HG03520 (cell line): Measurements from ENCODE around the gene RHOT1.
"Not testable (repeated sequence)": the region's sequence is repeated elsewhere in the genome, so short reads cannot be mapped to it uniquely, and the experiment has no call there.

Source experiments
- ATAC-seq: cut with Tn5 transposase; IDR thresholded peaks from one replicate; pipeline ENCODE4 v1.9.1; 2021; ENCODE audit warnings: mild to moderate bottlenecking, moderate library complexity; ENCODE audit not compliant: unreplicated experiment

The RHOT1 gene

GRCh38 chr17:32142038-32142856 is at the start of gene RHOT1:
RHOT1 (plus strand) TSS chr17:32142502; CDS start chr17:32142693, 191 bp downstream.
- peak; percentile 81 for ATAC-seq

DNA sequence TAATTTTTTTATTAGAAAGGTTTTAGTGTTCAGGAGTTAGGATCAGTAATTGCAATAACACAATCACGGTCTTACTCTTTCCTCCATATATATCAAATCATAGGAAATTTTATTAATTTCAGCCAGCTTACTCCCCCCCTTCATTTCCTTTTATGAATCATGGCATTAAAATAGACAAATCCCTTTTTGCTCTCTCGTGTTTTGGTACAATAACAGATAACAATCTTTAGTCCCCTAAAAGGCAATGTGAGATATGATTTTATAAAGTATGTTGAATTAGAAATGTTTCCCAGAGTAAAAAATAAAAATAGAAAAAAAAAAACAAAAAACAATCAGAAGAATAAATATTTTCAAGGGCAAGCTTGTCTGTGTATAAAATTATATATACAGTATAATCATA is 42.6 kb upstream of the RHOT1 start:
- no peak for ATAC-seq

GRCh38 chr17:32100323-32100722 is 42.0 kb upstream of the RHOT1 start:
- not testable (repeated sequence) for ATAC-seq

- ATAC-seq: no peak
These were observed 41.2 kb upstream of the RHOT1 start for GRCh38 chr17:32100971-32101631.

GRCh38 chr17:32102172-32102571 is 40.1 kb upstream of the RHOT1 start:
- ATAC-seq: no peak

DNA sequence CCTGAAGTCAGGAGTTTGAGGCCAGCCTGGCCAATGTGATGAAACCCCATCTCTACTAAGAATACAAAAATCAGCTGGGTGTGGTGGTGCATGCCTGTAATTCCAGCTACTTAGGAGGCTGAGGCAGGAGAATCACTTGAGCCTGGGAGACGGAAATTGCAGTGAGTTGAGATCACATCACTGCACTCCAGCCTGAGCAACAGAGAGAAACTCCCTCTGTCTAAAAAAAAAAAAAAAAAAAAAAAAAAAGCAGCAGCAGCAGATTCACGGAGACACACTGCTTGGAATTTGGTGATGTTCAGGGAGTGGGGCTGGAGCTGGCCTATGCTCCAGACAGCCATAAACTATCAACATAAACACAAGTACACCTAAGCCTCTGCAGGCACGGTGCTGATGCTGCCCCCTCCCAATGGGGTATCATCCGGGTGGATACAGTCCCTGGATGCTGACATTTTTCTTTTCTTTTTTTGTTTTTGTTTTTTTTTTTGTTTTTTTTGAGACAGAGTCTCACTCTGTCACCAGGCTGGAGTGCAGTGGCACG is 39.6 kb upstream of the RHOT1 start:
- no peak for ATAC-seq

DNA sequence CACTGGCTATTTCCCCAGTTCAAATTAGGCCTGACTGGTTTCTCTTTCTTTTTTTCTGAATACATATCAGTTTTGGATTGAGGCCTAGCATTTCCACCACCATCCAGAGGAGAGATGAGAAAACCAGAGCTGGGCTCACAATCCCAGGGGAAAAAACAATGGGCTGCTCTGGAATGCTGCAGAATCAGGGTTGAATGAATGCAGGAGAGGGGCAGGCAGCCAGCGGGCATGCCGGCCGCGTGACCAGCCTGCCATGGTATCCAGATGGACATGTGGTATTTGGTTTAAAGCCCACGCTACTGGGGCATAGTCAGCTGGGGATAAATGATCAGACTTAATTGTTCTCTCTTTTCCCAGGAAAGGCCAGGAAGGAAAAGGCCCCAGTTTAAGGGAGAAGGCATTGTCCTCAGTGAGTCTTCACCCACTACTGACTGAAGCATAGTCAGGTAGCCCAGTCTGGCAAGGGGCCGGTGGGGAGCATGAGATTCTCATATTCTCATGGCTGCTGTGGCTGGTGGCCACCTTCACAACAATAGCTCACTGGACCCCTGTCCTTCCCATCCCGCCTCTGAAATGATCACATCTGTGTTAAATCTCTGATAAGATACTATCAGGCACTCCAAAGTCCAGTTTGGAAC is 38.7 kb upstream of the RHOT1 start:
- no peak for ATAC-seq

DNA sequence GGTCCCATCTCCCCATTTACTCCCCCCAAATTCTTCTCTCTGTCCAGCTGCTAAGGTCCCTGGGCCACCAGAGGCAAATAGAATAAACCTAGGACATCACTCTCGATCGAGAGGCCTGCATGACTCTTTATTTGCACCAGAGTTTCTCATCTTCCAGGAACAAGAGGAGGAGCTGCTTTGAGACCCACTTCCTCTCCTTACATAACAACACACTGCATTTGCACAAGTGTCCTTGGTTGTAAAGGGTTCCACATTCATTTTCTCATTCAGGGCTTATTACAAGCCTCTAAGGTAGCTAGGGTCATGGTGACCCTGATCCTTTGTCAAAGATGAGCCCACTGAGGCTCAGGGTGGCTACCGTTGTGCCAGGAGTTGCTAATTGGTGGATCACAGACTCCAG is 38.1 kb upstream of the RHOT1 start:
- ATAC-seq: no peak

GRCh38 chr17:32106471-32106981 is 35.8 kb upstream of the RHOT1 start:
- not testable (repeated sequence) for ATAC-seq

DNA sequence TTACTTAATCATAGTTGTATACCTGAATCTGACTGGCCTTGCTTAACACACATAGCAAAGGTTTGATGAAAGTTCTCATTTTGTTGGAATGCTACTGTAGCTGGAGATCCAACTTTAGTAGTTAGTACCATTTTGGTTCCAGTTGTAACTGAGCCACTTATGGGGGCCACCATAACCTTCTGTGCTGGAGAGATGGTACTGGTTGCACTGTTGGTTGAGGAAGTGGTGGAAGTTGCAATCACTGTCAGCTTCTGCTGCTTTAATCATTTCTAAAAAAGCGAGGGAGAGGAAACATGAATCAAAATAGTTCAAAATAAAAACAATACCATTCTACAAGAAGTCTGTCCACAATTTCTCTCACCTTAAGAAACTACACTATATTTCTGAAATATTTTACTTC is 35.1 kb upstream of the RHOT1 start:
- ATAC-seq: not testable (repeated sequence)

- no peak for ATAC-seq
These were observed 31.7 kb upstream of the RHOT1 start for GRCh38 chr17:32110596-32110995.

GRCh38 chr17:32111141-32111771 is 31.0 kb upstream of the RHOT1 start:
- ATAC-seq: no peak

- ATAC-seq: no peak
These were observed 29.9 kb upstream of the RHOT1 start for GRCh38 chr17:32112416-32112815.

DNA sequence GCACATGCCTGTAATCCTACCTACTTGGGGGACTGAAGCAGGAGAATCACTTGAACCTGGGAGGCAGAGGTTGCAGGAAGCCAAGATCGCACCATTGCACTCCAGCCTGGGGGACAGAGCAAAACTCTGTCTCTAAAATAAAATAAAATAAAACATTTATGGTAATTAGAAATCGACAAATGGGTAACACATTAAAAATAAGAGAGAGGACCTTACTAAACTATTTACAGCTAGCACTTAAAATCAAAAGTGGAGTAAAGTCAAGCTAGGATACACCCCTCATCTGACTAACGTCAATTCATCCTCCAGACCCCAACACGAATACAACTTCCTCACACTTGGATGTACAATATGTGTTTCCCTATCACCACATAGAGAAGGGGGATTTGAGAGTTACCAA is 27.8 kb upstream of the RHOT1 start:
- no peak for ATAC-seq

DNA sequence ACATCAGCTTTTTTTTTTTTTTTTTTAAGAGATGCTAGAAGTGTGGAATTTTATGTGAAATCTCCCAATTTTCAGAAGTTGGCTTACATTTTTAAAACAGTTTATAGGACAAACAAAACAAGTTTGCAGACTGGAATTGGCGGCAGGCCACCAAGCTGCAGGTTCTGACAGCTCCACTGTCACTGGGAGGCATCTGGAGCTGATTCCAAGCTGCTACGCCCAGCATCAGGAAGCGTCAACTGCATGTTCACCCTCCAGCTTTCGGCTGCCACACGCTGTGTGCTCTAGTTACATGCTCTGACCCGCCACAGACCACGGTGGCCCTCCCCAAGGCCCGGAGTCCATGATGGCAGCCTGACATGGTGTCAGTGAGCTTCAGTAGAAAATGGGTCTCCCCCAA is 26.8 kb upstream of the RHOT1 start:
- ATAC-seq: not testable (repeated sequence)

GRCh38 chr17:32116937-32117336 is 25.4 kb upstream of the RHOT1 start:
- no peak for ATAC-seq

- ATAC-seq: no peak
These were observed 24.9 kb upstream of the RHOT1 start for GRCh38 chr17:32117399-32117798.

DNA sequence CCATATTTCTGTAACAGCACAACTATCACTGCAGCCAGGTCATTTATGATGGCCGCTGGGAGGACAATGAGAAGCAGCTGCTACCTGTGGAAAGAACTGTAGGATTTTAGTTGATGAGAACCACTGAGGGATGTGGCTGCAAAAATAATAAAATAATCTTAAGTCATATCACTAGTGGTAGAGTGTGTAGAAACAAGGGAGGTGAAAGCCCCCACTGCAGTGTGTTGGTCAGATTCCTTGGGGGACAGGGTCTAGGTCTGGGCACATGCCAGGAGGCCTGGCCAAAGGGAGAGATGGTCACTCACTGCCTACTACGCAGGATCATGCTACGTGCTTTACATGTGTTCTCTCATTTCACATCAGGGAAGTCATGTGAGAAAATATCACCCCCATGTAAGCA is 24.2 kb upstream of the RHOT1 start:
- not testable (repeated sequence) for ATAC-seq

GRCh38 chr17:32118835-32119234 is 23.5 kb upstream of the RHOT1 start:
- no peak for ATAC-seq

GRCh38 chr17:32120141-32120540 is 22.2 kb upstream of the RHOT1 start:
- no peak for ATAC-seq

DNA sequence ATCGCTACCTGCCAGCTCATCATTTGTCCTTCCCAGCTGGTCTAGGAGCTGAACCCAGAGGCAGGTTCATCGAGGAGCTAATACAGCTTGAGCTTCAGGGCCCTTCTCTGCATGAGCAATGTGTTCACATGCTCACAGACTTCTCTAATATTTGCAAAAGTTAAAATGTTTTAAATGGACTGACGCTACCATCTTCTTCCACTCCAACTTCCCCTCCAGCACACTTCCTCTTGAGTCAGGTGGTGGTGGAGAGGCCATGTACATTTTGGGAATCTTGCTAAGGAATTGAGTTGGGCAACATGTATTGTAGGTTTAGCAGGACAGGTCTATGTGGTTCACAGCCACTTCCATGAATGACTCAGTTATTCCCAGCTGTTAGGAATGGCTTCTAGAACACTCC is 21.6 kb upstream of the RHOT1 start:
- ATAC-seq: no peak
